Measurements from ENCODE around the gene SLC16A4. TPM values are rescaled to one million over a fixed set of nuclear protein-coding genes. Genes with fewer than 3 reads are reported as not detected.
"Not testable (repeated sequence)": the region's sequence is repeated elsewhere in the genome, so short reads cannot be mapped to it uniquely, and the experiment has no call there.

SLC16A4 gene
- total RNA-seq, 1 donor from 2014 or later = 9.6 TPM

- DNase-seq (no peak), ATAC-seq (no peak)
- no peaks in the 10 kb centered on the region for H3K36me3 ChIP-seq
- no peak overlapping the region for H3K27ac ChIP-seq
- H3K27me3 ChIP-seq (ENCODE audit: low read depth) = no peaks in the 10 kb centered on the region
- intact Hi-C loops (cut with DNase I) = no loop called here
- H3K9me3 ChIP-seq = no peaks in the 10 kb centered on the region
- H3K4me3 ChIP-seq = no peak overlapping the region
- H3K4me1 ChIP-seq = peaks cover 7% of the 10 kb centered on the region
- TF ChIP-seq CTCF (IDR thresholded peaks at IDR 0.05) = no peak
These were observed 34.9 kb upstream of the SLC16A4 start for GRCh38 chr1:110425612-110426152.

GRCh38 chr1:110424699-110425611 lies 34.1 kb upstream of the SLC16A4 start:
- Histone ChIP-seq H3K27me3 (ENCODE audit: low read depth) (no peaks in the 10 kb centered on the region), H3K9me3 (no peaks in the 10 kb centered on the region), H3K4me1 (peaks cover 7% of the 10 kb centered on the region), H3K36me3 (no peaks in the 10 kb centered on the region), H3K27ac (no peak overlapping the region), H3K4me3 (no peak overlapping the region)
- intact Hi-C loops (cut with DNase I) = no loop called here
- no peak for TF ChIP-seq CTCF (IDR thresholded peaks at IDR 0.05)
- DNase-seq (no peak), ATAC-seq (peak; percentile 18 to 43)

- H3K36me3 ChIP-seq = no peaks in the 10 kb centered on the region
- H3K4me3 ChIP-seq = no peak overlapping the region
- H3K27ac ChIP-seq = no peak overlapping the region
- DNase-seq (no peak), ATAC-seq (peak; percentile 71 to 83)
- peaks cover 7% of the 10 kb centered on the region for H3K4me1 ChIP-seq
- no peak for TF ChIP-seq CTCF (IDR thresholded peaks at IDR 0.05)
- H3K9me3 ChIP-seq = no peaks in the 10 kb centered on the region
- intact Hi-C loops (cut with DNase I) = no loop called here
- H3K27me3 ChIP-seq (ENCODE audit: low read depth) = no peaks in the 10 kb centered on the region
These were observed 30.3 kb upstream of the SLC16A4 start for GRCh38 chr1:110420874-110421793.

- no peak for TF ChIP-seq CTCF (IDR thresholded peaks at IDR 0.05)
- intact Hi-C loops (cut with DNase I) = no loop called here
- Histone ChIP-seq H3K27ac (no peak overlapping the region), H3K36me3 (no peaks in the 10 kb centered on the region), H3K4me3 (no peak overlapping the region), H3K4me1 (peaks cover 3% of the 10 kb centered on the region), H3K9me3 (no peaks in the 10 kb centered on the region), H3K27me3 (ENCODE audit: low read depth) (no peaks in the 10 kb centered on the region)
- DNase-seq = no peak
- ATAC-seq = no peak
These were observed 29.3 kb upstream of the SLC16A4 start for GRCh38 chr1:110420023-110420662.

- TF ChIP-seq CTCF (IDR thresholded peaks at IDR 0.05) = no peak
- intact Hi-C loops (cut with DNase I) = no loop called here
- no peaks in the 10 kb centered on the region for H3K36me3 ChIP-seq
- H3K4me3 ChIP-seq = no peak overlapping the region
- H3K27me3 ChIP-seq (ENCODE audit: low read depth) = no peaks in the 10 kb centered on the region
- DNase-seq (no peak), ATAC-seq (no peak)
- no peak overlapping the region for H3K27ac ChIP-seq
- H3K4me1 ChIP-seq = no peaks in the 10 kb centered on the region
- no peaks in the 10 kb centered on the region for H3K9me3 ChIP-seq
These were observed 27.9 kb upstream of the SLC16A4 start for GRCh38 chr1:110418729-110419128.

GRCh38 chr1:110413045-110413444 lies 22.2 kb upstream of the SLC16A4 start:
- H3K36me3 ChIP-seq; H3K4me3 ChIP-seq; DNase-seq; H3K27ac ChIP-seq; H3K9me3 ChIP-seq; H3K27me3 ChIP-seq (ENCODE audit: low read depth): not testable (repeated sequence)
- ATAC-seq = peak in 1 of 2 donors; percentile 25
- peaks cover 12% of the 10 kb centered on the region for H3K4me1 ChIP-seq
- intact Hi-C loops (cut with DNase I) = loop anchor here (5.0 kb wide), 1 partner anchor 49 kb away; no protein-coding TSS in a partner anchor

Measured in lower lobe of right lung (tissue), 2 donors.